ENCODE data around the gene DENND5A.

- no peak for TF ChIP-seq CTCF (IDR thresholded peaks at IDR 0.05)
- TF ChIP-seq EZH2 (IDR thresholded peaks at IDR 0.05; ENCODE audit: borderline replicate concordance, insufficient read depth, low read depth, low read length, poor library complexity, severe bottlenecking) = no peak
These were observed 86.0 kb downstream of the DENND5A start for GRCh38 chr11:9179141-9179540.
